ENCODE results near the gene ZNF385B. TPM values are rescaled to one million over a fixed set of nuclear protein-coding genes. Genes with fewer than 3 reads are reported as not detected.
A peak's percentile ranks its signal among the peaks of the same experiment; 100 is the strongest.

Gene ZNF385B
- total RNA-seq, 1 donor from 2014 or later: 0.11 TPM

DNA sequence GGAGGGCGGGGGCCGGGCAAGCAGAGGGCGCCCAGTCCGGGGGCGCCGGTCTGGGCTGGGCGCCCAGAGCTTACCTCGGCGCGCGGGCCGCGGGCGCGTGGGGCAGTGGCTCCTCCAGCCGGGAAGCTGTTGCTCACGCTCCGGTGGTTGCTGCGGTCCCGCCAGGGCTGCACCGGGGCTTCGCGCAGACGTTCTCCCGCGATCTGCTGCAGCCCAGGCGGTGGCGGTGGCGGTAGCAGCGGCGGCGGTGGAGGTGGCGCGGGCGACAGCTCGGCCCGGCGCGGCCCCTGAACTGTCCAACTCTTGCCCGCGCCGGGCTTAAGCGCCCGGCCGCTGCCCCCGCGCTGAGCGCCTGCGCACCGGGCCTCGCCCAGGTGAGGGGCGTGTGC lies 391 bp downstream of the ZNF385B start:
- peak; percentile 20 to 51 for DNase-seq (ENCODE audit: low spot score in 2 of 2, unreplicated experiment in 2 of 2)
- TF ChIP-seq, protein P1, sequence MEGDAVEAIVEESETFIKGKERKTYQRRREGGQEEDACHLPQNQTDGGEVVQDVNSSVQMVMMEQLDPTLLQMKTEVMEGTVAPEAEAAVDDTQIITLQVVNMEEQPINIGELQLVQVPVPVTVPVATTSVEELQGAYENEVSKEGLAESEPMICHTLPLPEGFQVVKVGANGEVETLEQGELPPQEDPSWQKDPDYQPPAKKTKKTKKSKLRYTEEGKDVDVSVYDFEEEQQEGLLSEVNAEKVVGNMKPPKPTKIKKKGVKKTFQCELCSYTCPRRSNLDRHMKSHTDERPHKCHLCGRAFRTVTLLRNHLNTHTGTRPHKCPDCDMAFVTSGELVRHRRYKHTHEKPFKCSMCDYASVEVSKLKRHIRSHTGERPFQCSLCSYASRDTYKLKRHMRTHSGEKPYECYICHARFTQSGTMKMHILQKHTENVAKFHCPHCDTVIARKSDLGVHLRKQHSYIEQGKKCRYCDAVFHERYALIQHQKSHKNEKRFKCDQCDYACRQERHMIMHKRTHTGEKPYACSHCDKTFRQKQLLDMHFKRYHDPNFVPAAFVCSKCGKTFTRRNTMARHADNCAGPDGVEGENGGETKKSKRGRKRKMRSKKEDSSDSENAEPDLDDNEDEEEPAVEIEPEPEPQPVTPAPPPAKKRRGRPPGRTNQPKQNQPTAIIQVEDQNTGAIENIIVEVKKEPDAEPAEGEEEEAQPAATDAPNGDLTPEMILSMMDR (IDR thresholded peaks at IDR 0.05; ENCODE audit: unreplicated experiment): no peak
- Mint-ChIP-seq H3K27me3 (ENCODE audit: low read depth) (peaks cover 91% of the 10 kb centered on the region), H3K9me3 (no peaks in the 10 kb centered on the region), H3K27ac (no peak overlapping the region), H3K36me3 (no peaks in the 10 kb centered on the region), H3K4me3 (peak overlapping the region; percentile 25), H3K4me1 (peaks cover 14% of the 10 kb centered on the region)

GRCh38 chr2:179860255-179861026 lies 971 bp downstream of the ZNF385B start:
- peaks cover 14% of the 10 kb centered on the region for H3K4me1 Mint-ChIP-seq
- H3K9me3 Mint-ChIP-seq: no peaks in the 10 kb centered on the region
- no peaks in the 10 kb centered on the region for H3K36me3 Mint-ChIP-seq
- TF ChIP-seq, protein P1 (IDR thresholded peaks at IDR 0.05; ENCODE audit: unreplicated experiment): no peak
- peaks cover 90% of the 10 kb centered on the region for H3K27me3 Mint-ChIP-seq (ENCODE audit: low read depth)
- no peak for DNase-seq (ENCODE audit: low spot score in 2 of 2, unreplicated experiment in 2 of 2)
- no peak overlapping the region for H3K27ac Mint-ChIP-seq
- H3K4me3 Mint-ChIP-seq: peak overlapping the region; percentile 29

GRCh38 chr2:179859523-179859922 lies 1.9 kb downstream of the ZNF385B start:
- Mint-ChIP-seq H3K36me3 (no peaks in the 10 kb centered on the region), H3K27me3 (ENCODE audit: low read depth) (peaks cover 88% of the 10 kb centered on the region), H3K27ac (no peak overlapping the region), H3K9me3 (no peaks in the 10 kb centered on the region), H3K4me3 (no peak overlapping the region), H3K4me1 (peaks cover 15% of the 10 kb centered on the region)
- TF ChIP-seq, protein P1 (IDR thresholded peaks at IDR 0.05; ENCODE audit: unreplicated experiment): no peak
- DNase-seq (ENCODE audit: low spot score in 2 of 2, unreplicated experiment in 2 of 2): no peak

DNA sequence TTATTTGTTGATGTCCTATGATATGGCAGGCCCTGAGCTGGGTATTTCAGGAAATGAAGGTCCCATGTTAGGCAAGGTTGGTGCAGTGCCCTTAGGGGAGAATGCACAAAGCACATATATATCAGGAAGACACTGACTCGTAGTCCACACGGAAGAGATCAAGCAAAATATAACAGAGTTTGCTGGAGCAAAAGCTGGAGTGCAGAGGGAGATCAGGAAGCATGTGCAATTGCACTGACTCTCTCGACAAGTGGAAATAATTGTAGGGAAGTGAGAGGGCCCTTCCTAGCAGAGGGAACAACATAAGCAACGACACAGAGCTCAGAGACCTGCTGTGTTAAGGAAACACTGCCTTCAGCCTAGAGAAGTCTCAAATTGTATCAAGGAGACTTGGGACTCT lies 4.2 kb downstream of the ZNF385B start:
- Mint-ChIP-seq H3K9me3 (no peaks in the 10 kb centered on the region), H3K36me3 (no peaks in the 10 kb centered on the region), H3K27ac (no peak overlapping the region), H3K4me1 (peaks cover 15% of the 10 kb centered on the region), H3K4me3 (no peak overlapping the region), H3K27me3 (ENCODE audit: low read depth) (peaks cover 68% of the 10 kb centered on the region)
- TF ChIP-seq, protein P1 (IDR thresholded peaks at IDR 0.05; ENCODE audit: unreplicated experiment): no peak
- no peak for DNase-seq (ENCODE audit: low spot score in 2 of 2, unreplicated experiment in 2 of 2)

DNA sequence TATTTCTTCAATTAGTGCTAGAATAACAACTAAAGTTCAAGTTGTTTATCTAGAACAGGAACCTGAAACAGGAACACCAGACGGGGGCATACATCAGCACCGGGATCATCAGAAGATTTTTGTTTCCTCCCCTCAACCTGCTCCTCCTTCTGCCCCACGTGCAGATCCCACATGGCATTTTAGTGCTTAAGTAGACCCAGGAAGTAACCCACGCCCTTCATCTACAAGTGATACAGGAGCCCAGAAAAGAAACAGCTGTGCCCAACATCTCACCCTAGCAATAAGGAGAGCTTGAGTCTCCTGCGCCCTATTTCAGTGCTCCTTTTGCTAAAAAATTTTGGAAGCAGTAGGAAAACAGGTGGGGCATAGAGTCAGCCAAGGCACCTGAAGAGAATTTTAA lies 5.2 kb downstream of the ZNF385B start:
- H3K4me1 Mint-ChIP-seq: peaks cover 9% of the 10 kb centered on the region
- DNase-seq (ENCODE audit: low spot score in 2 of 2, unreplicated experiment in 2 of 2): no peak
- H3K36me3 Mint-ChIP-seq: no peaks in the 10 kb centered on the region
- H3K27ac Mint-ChIP-seq: no peak overlapping the region
- peaks cover 62% of the 10 kb centered on the region for H3K27me3 Mint-ChIP-seq (ENCODE audit: low read depth)
- no peaks in the 10 kb centered on the region for H3K9me3 Mint-ChIP-seq
- TF ChIP-seq, protein P1 (IDR thresholded peaks at IDR 0.05; ENCODE audit: unreplicated experiment): no peak
- H3K4me3 Mint-ChIP-seq: no peak overlapping the region
